HFFc6 (cell line): ENCODE measurements around the gene CCDC148. TPM values are rescaled to one million over a fixed set of nuclear protein-coding genes. Genes with fewer than 3 reads are reported as not detected.
A peak's percentile ranks its signal among the peaks of the same experiment; 100 is the strongest.

Experiments used
- DNase-seq: peaks from one replicate; pipeline ENCODE4 v3.0.0-alpha.2; 2018
- H3K27ac Mint-ChIP-seq: 2 replicates; pipeline ENCODE4 v1.8.0; 2020; ENCODE audit warnings: mild to moderate bottlenecking, mixed read lengths
- H3K27me3 Mint-ChIP-seq: 2 replicates; pipeline ENCODE4 v1.8.0; 2021; ENCODE audit warnings: mild to moderate bottlenecking, moderate library complexity, mixed read lengths; ENCODE audit not compliant: insufficient read depth
- H3K36me3 Mint-ChIP-seq: 2 replicates; pipeline ENCODE4 v1.8.0; 2021; ENCODE audit warnings: low read depth, mixed read lengths
- H3K4me1 Mint-ChIP-seq: 2 replicates; pipeline ENCODE4 v1.8.0; 2020; ENCODE audit warnings: low read depth, mixed read lengths
- H3K4me3 Mint-ChIP-seq: 2 replicates; pipeline ENCODE4 v1.8.0; 2020; ENCODE audit warnings: mild to moderate bottlenecking, moderate library complexity, mixed read lengths
- H3K9me3 Mint-ChIP-seq: 2 replicates; pipeline ENCODE4 v1.8.0; 2020; ENCODE audit warnings: mild to moderate bottlenecking, mixed read lengths
- CTCF ChIP-seq: fragments of 200-600 bp; sonication (generic); IDR thresholded peaks from 2 replicates; pipeline ENCODE4 v1.5.0; 2021; ENCODE audit warnings: antibody characterized with exemption, mild to moderate bottlenecking
- total RNA-seq, 6 experiments: library from RNA; stranded (reverse); fragmentation: NEBNext Ultra II Directional; extraction: Animal tissue kit (Norgen Biotek cat#: 25700); gene quantifications; 2 replicates in 1 of 6; 3 replicates in 5 of 6; pipeline ENCODE4 v1.2.3, GENCODE V29; 2021

CCDC148 gene
- total RNA-seq, 6 experiments from 2014 or later = 0.66 to 1.3 (median 0.84) TPM

- no peak for TF ChIP-seq CTCF
- no peaks in the 10 kb centered on the region for H3K36me3 Mint-ChIP-seq
- no peak overlapping the region for H3K4me3 Mint-ChIP-seq
- no peak overlapping the region for H3K27ac Mint-ChIP-seq
- no peaks in the 10 kb centered on the region for H3K9me3 Mint-ChIP-seq
- peaks cover 3% of the 10 kb centered on the region; the same call in 1 of the 2 replicates for H3K27me3 Mint-ChIP-seq
- H3K4me1 Mint-ChIP-seq = peaks cover 13% of the 10 kb centered on the region; the same call in 1 of the 2 replicates
- DNase-seq = no peak
These were observed 74.6 kb downstream of the CCDC148 start for GRCh38 chr2:158381978-158382377.

- Mint-ChIP-seq H3K4me1 (peaks cover 13% of the 10 kb centered on the region; the same call in 1 of the 2 replicates), H3K27me3 (peaks cover 1% of the 10 kb centered on the region; the same call in 1 of the 2 replicates), H3K36me3 (no peaks in the 10 kb centered on the region), H3K4me3 (no peak overlapping the region), H3K9me3 (no peaks in the 10 kb centered on the region), H3K27ac (no peak overlapping the region)
- peak; percentile 51; the same call in 1 of the 2 replicates for TF ChIP-seq CTCF
- no peak for DNase-seq
These were observed 75.3 kb downstream of the CCDC148 start for GRCh38 chr2:158381205-158381604.

DNA sequence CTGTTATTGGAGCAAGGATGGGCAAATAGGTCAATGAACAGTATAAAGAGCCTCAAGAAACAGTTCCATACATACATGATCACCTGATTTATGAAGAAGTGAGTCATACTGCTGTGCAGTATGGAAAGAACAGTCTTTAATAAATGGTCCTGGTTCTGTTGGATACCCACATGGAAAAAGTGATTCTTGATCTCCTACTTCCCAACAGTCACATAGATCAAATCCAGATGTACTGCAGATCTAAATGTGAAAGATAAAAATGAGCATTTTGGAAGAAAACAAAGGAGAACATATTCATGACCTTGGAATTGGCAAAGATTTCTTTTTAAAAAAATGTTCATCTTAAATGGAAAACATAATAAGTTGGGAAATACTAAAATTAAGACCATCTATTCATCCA, 75.8 kb downstream of the CCDC148 start:
- no peak overlapping the region for H3K27ac Mint-ChIP-seq
- H3K4me1 Mint-ChIP-seq = peaks cover 13% of the 10 kb centered on the region; the same call in 1 of the 2 replicates
- H3K27me3 Mint-ChIP-seq = peaks cover 1% of the 10 kb centered on the region; the same call in 1 of the 2 replicates
- no peaks in the 10 kb centered on the region for H3K9me3 Mint-ChIP-seq
- H3K36me3 Mint-ChIP-seq = no peaks in the 10 kb centered on the region
- no peak for DNase-seq
- no peak overlapping the region for H3K4me3 Mint-ChIP-seq
- no peak for TF ChIP-seq CTCF

GRCh38 chr2:158378926-158379325, 77.6 kb downstream of the CCDC148 start:
- Mint-ChIP-seq H3K4me1 (peaks cover 13% of the 10 kb centered on the region; the same call in 1 of the 2 replicates), H3K27ac (no peak overlapping the region), H3K36me3 (no peaks in the 10 kb centered on the region), H3K4me3 (no peak overlapping the region), H3K27me3 (no peaks in the 10 kb centered on the region; the same call in 1 of the 2 replicates), H3K9me3 (no peaks in the 10 kb centered on the region)
- no peak for DNase-seq
- no peak for TF ChIP-seq CTCF

DNA sequence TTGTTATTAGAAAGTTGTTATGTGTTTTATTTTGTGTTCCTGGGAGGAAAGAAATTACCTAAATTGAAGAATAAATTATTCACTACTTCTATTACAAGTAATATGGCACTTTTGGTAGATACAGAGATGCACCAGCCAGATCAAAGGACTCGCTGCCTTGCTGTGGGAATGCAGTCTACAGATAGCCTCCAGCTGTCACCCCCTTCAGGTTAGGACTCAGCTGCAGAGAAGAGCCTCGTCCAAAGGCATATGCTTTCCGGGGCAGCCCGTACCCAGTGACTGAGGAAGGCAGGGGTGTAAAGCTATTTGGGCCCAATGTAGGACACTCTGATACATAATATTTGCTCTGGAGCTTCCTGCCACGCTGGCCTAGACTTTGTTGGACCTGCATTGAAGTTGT, 90.2 kb downstream of the CCDC148 start:
- H3K27me3 Mint-ChIP-seq = no peaks in the 10 kb centered on the region

More for the DNA sequence above, 90.2 kb downstream of the CCDC148 start:
- no peaks in the 10 kb centered on the region for H3K36me3 Mint-ChIP-seq
- TF ChIP-seq CTCF = no peak
- DNase-seq = no peak
- peaks cover 11% of the 10 kb centered on the region for H3K9me3 Mint-ChIP-seq
- H3K4me1 Mint-ChIP-seq = no peaks in the 10 kb centered on the region
- H3K27ac Mint-ChIP-seq = no peak overlapping the region
- no peak overlapping the region for H3K4me3 Mint-ChIP-seq
